Effector memory CD4-positive, alpha-beta T cell (primary cell): ENCODE results near the gene TIMM50.
A peak's percentile ranks its signal among the peaks of the same experiment; 100 is the strongest.
"Not testable (repeated sequence)": the region's sequence is repeated elsewhere in the genome, so short reads cannot be mapped to it uniquely, and the experiment has no call there.

Experiments
- DNase-seq, 3 donors: peaks; one replicate each; pipeline ENCODE4 v3.0.0-alpha.2; 2020
- H3K27ac ChIP-seq: 2 replicates; pipeline ENCODE4 v1.7.0; 2013; ENCODE audit warnings: mild to moderate bottlenecking, low read length, moderate library complexity; ENCODE audit not compliant: insufficient read depth, poor library complexity, severe bottlenecking
- H3K27me3 ChIP-seq: replicated peaks from 2 replicates; pipeline ENCODE4 v1.7.0; 2013; ENCODE audit warnings: mild to moderate bottlenecking, low read length; ENCODE audit not compliant: insufficient read depth, control insufficient read depth, poor library complexity, severe bottlenecking
- H3K36me3 ChIP-seq: 2 replicates; pipeline ENCODE4 v1.7.0; 2013; ENCODE audit warnings: mild to moderate bottlenecking, low read length, moderate library complexity; ENCODE audit not compliant: control insufficient read depth, insufficient read depth
- H3K4me1 ChIP-seq: 2 replicates; pipeline ENCODE4 v1.7.0; 2013; ENCODE audit warnings: low read length, mild to moderate bottlenecking; ENCODE audit not compliant: control insufficient read depth, insufficient read depth, poor library complexity, severe bottlenecking
- H3K4me3 ChIP-seq: 2 replicates; pipeline ENCODE4 v1.7.0; 2013; ENCODE audit warnings: low read length, low read depth, mild to moderate bottlenecking; ENCODE audit not compliant: insufficient read depth, poor library complexity, severe bottlenecking
- H3K9me3 ChIP-seq: 2 replicates; pipeline ENCODE4 v1.7.0; 2013; ENCODE audit warnings: mild to moderate bottlenecking, low read length, moderate library complexity; ENCODE audit not compliant: control insufficient read depth

The TIMM50 gene

GRCh38 chr19:39469567-39469966 lies 11.1 kb upstream of the TIMM50 start:
- Histone ChIP-seq H3K36me3 (peaks cover 96% of the 10 kb centered on the region), H3K27me3 (no peaks in the 10 kb centered on the region), H3K4me3 (no peak overlapping the region), H3K4me1 (no peaks in the 10 kb centered on the region), H3K27ac (no peak overlapping the region), H3K9me3 (no peaks in the 10 kb centered on the region)
- DNase-seq, result no peak

DNA sequence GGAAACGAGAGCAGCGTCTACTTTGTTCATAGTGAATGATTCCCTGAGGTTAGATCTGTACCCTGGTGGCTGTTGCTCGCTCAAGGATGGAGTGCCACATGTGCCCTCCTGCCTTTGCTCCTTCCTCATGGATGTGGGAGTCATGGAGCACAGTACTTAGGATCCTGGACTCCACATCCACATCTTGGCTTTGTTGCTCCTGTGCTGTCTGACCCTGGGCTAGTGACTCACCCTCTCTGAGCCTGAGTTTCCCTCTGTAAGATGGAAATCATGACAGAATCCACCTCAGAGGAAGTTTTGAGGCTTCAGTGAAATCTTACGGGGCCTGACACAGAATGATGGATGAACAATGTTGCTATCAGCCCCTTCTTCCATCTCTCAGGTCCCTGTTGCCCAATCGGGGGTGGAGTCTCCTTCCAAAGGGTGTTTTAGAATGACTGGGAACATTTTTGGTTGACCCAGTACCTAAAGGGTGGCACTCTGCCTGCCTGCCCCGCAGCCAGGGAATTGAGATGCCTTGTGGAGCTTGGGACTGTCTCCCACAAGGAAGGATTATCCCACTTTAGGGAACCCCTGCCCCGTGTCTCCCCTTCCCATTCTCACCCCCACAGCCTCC lies 9.8 kb upstream of the TIMM50 start:
- no peak overlapping the region for H3K4me3 ChIP-seq
- no peaks in the 10 kb centered on the region for H3K27me3 ChIP-seq
- DNase-seq, result no peak

DNA sequence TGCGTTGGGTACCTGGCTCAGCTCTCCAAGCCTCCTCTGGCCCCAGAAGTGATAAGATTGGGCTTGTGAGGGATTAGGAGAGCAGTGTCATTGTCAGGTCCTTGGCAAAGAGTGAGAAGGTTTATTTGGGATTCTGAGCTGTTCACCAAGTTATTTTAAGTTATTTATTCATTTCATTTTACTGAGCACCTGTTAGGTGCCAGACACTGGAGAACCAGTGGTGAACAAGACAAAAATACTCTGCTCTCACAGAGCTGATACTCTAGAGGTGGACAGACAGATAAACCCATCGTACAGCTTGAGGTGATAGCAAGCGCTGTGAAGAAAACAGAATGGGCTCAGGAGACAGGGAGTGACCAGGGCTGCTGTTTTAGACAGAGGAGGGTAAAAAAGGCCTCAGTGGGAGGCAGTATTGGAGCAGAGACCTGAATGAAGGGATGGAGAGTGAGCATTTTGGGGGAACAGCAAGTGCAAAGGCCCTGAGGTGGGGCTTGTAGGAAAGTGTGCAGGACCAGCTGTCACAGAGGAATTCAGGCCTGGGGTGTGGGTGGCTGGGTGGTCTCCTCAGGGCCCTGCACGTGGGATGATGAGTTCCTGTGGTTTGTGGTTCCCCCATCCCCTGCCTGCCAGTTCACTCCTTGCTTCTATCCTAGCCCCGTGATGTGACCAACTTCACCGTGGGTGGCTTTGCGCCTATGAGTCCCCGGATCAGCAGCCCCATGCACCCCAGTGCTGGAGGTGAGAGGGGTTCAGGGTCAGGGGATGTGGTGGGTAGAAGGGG lies 8.7 kb upstream of the TIMM50 start:
- Histone ChIP-seq H3K27ac (no peak overlapping the region), H3K4me1 (no peaks in the 10 kb centered on the region), H3K36me3 (peaks cover 88% of the 10 kb centered on the region), H3K27me3 (no peaks in the 10 kb centered on the region), H3K9me3 (no peaks in the 10 kb centered on the region), H3K4me3 (no peak overlapping the region)
- DNase-seq, result no peak

More for the DNA sequence above, 9.8 kb upstream of the TIMM50 start:
- Histone ChIP-seq H3K27ac (no peak overlapping the region), H3K9me3 (no peaks in the 10 kb centered on the region), H3K4me1 (no peaks in the 10 kb centered on the region), H3K36me3 (peaks cover 90% of the 10 kb centered on the region)

- Histone ChIP-seq H3K4me1 (no peaks in the 10 kb centered on the region), H3K9me3 (no peaks in the 10 kb centered on the region), H3K27ac (no peak overlapping the region), H3K4me3 (no peak overlapping the region), H3K36me3 (peaks cover 81% of the 10 kb centered on the region), H3K27me3 (no peaks in the 10 kb centered on the region)
- DNase-seq, result no peak
Observed at GRCh38 chr19:39472746-39473442, 7.7 kb upstream of the TIMM50 start.

- no peaks in the 10 kb centered on the region for H3K4me1 ChIP-seq
- H3K4me3 ChIP-seq, result no peak overlapping the region
- peaks cover 75% of the 10 kb centered on the region for H3K36me3 ChIP-seq
- no peaks in the 10 kb centered on the region for H3K9me3 ChIP-seq
- DNase-seq, result no peak
- H3K27me3 ChIP-seq, result no peaks in the 10 kb centered on the region
- no peak overlapping the region for H3K27ac ChIP-seq
Observed at GRCh38 chr19:39473443-39473960, 7.1 kb upstream of the TIMM50 start.

- peaks cover 68% of the 10 kb centered on the region for H3K36me3 ChIP-seq
- no peak overlapping the region for H3K4me3 ChIP-seq
- no peaks in the 10 kb centered on the region for H3K27me3 ChIP-seq
- H3K4me1 ChIP-seq, result no peaks in the 10 kb centered on the region
- no peaks in the 10 kb centered on the region for H3K9me3 ChIP-seq
- peak; percentile 37 to 52 (median 52) for DNase-seq
- H3K27ac ChIP-seq, result no peak overlapping the region
Observed at GRCh38 chr19:39474139-39474620, 6.5 kb upstream of the TIMM50 start.

GRCh38 chr19:39475748-39476147 lies 4.9 kb upstream of the TIMM50 start:
- Histone ChIP-seq H3K4me3 (no peak overlapping the region), H3K27ac (no peak overlapping the region), H3K36me3 (peaks cover 52% of the 10 kb centered on the region), H3K4me1 (peaks cover 4% of the 10 kb centered on the region), H3K9me3 (no peaks in the 10 kb centered on the region), H3K27me3 (no peaks in the 10 kb centered on the region)
- DNase-seq, result no peak

DNA sequence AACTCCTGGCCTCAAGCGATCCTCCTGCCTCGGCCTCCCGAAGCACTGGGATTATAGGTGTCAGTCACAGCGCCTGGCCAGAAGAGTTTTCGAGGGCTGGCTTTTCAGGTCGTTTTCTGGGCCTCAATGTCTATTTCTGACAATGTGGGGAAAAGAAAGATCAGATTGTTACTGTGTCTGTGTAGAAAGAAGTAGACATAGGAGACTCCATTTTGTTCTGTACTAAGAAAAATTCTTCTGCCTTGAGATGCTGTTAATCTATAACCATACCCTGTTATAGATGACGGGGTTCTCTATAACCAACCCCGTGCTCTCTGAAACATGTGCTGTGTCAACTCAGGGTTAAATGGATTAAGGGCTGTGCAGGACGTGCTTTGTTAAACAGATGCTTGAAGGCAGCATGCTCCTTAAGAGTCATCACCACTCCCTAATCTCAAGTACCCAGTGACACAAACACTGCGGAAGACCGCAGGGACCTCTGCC lies 1.3 kb upstream of the TIMM50 start:
- not testable (repeated sequence) for H3K9me3 ChIP-seq, DNase-seq, H3K27me3 ChIP-seq, H3K27ac ChIP-seq, H3K4me3 ChIP-seq
- H3K36me3 ChIP-seq, result peaks cover 17% of the 10 kb centered on the region
- H3K4me1 ChIP-seq, result peaks cover 14% of the 10 kb centered on the region

- Histone ChIP-seq H3K4me1 (peaks cover 14% of the 10 kb centered on the region), H3K27me3 (no peaks in the 10 kb centered on the region), H3K27ac (peak overlapping the region; percentile 79), H3K36me3 (peaks cover 11% of the 10 kb centered on the region), H3K4me3 (peak overlapping the region; percentile 91), H3K9me3 (no peaks in the 10 kb centered on the region)
- DNase-seq, result no peak
Observed at GRCh38 chr19:39479916-39480315, 722 bp upstream of the TIMM50 start.
